ENCODE results near the gene SLC7A11. TPM values are rescaled to one million over a fixed set of nuclear protein-coding genes. Genes with fewer than 3 reads are reported as not detected.

SLC7A11 gene
- under 1 TPM; under 0.01 to 0.30 (median 0.21) TPM for total RNA-seq

DNA sequence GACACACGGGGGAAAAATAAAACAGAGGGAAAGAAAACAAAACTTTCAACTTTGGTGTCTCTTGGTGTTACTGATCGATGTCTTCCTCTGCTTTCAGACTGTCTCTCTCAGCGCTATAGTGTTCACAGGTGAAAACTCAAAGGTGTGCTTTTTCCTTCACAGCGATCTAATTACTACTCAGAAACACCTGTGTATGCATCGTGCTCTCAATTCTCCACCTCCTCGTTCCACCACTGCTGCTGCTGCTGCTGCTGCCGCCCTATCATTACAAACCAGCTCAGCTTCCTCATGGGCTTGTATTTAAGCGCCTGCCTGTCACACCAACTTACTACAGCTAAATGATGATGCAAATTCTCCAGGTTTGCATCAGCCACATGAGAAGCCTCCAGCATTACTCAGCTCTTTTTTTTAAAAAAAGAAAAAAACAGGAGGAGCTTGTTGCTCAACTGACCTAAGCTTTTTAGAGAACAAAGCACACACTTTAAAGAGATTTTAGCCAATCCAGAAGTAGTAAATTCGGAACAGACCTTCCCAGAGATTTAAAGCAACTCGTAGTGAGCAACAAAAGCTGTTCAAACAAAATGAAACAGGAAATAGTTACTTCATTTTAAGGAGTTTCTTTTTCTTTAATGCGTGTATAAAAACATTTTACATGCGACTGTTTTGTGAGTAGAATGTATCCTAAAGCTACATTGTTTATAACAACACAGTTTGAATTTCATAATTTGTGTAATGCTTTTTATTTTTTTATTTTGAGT lies at the start of gene SLC7A11:
TSS of gene SLC7A11 (minus strand) at position 274 of the 758 bp plus-strand sequence. CDS start 280 bp downstream, outside the sequence.
- no peak for TF ChIP-seq POLR2A (IDR thresholded peaks at IDR 0.05)
- peak in 1 of 2 donors; percentile 50 for TF ChIP-seq EP300 (IDR thresholded peaks at IDR 0.05)
- TF ChIP-seq, protein P1, sequence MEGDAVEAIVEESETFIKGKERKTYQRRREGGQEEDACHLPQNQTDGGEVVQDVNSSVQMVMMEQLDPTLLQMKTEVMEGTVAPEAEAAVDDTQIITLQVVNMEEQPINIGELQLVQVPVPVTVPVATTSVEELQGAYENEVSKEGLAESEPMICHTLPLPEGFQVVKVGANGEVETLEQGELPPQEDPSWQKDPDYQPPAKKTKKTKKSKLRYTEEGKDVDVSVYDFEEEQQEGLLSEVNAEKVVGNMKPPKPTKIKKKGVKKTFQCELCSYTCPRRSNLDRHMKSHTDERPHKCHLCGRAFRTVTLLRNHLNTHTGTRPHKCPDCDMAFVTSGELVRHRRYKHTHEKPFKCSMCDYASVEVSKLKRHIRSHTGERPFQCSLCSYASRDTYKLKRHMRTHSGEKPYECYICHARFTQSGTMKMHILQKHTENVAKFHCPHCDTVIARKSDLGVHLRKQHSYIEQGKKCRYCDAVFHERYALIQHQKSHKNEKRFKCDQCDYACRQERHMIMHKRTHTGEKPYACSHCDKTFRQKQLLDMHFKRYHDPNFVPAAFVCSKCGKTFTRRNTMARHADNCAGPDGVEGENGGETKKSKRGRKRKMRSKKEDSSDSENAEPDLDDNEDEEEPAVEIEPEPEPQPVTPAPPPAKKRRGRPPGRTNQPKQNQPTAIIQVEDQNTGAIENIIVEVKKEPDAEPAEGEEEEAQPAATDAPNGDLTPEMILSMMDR (IDR thresholded peaks at IDR 0.05), result no peak
- 16% methylated on average over 12 of the region's 12 CpGs for WGBS, 2 donors
- Histone ChIP-seq H3K27ac (no peak within 1 kb of the TSS), H3K4me1 (peaks cover 0 to 13% (median 3%) of the 10 kb centered on the region in 4 donors), H3K9me3 (no peaks in the 10 kb centered on the region), H3K27me3 (no peaks in the 10 kb centered on the region), H3K4me3 (peak within 1 kb of the TSS in 3 of 4 donors; percentile 2 to 42 (median 10)), H3K36me3 (no peaks in the 10 kb centered on the region)
- peak in 1 of 2 donors; percentile 35 for DNase-seq (ENCODE audit: low spot score in 2 of 2)

DNA sequence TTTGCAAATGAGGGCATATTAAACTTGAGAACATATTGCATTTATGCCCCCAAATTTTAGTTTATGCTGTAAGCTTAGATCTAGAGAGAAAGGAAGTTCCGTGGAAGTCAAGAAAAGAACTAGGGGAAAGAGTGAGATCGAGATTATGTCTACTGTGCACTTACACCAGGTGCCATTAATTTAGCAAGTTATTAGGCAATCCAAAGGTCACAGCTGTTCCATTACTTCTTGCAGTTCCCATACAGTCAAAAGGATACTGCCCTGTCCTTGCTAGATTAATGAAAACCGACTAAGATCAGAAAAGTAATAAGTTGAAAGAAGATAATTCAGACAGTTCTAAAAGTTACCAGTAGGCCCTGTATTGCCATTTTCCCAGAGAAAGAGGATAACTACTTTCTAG lies 49.3 kb upstream of the SLC7A11 start:
- H3K27me3 ChIP-seq, result no peaks in the 10 kb centered on the region
- H3K27ac ChIP-seq, result no peak overlapping the region
- no peaks in the 10 kb centered on the region for H3K4me1 ChIP-seq
- no peaks in the 10 kb centered on the region for H3K36me3 ChIP-seq
- H3K4me3 ChIP-seq, result no peak overlapping the region
- no peaks in the 10 kb centered on the region for H3K9me3 ChIP-seq
- TF ChIP-seq POLR2A (IDR thresholded peaks at IDR 0.05), result no peak
- 77 to 79% methylated on average over 3 of the region's 3 CpGs for WGBS, 2 donors
- DNase-seq (ENCODE audit: low spot score in 2 of 2), result no peak

DNA sequence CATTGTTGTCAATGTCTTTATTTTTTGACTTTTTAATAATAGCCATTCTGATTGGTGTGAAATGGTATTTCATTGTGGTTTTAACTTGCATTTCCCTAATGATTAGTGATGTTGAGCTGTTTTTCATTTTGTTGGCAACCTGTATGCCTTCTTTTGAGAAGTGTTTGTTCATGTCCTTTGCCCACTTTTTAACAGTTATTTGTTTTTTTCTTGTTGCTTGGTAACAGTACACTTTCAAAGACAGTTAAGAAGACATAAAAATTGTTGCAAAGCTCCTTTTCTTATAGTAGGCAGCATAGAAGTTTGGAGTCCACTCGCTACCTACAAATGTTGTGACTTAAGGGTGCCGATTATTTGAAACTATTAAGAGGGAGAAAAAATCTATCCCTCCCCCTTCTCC lies 48.7 kb upstream of the SLC7A11 start:
- WGBS, 2 donors, result 96 to 99% methylated on average over 2 of the region's 2 CpGs
- H3K27ac ChIP-seq, result no peak overlapping the region
- TF ChIP-seq POLR2A (IDR thresholded peaks at IDR 0.05), result no peak
- TF ChIP-seq, protein P1 (IDR thresholded peaks at IDR 0.05), result no peak
- no peak for TF ChIP-seq EP300 (IDR thresholded peaks at IDR 0.05)

DNA sequence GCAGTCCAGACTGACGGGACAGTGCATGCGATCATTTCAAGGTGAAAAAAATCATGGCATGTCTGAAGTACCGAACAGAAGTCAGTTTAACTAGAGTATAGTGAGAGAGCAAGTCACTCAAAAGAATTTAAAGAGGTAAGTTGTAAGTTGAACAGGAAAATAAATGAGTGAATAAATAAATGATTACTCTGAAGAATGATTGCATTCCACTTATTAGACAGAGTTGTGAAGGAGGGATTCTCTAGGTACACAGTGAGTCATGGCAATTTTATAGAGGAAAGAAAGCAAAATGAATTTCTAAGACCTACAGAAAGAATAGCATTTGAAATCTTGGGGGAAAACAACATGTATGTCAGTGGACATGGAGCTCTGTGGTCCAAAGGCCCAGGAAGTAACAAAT lies 37.1 kb upstream of the SLC7A11 start:
- WGBS, 2 donors, result 91 to 92% methylated on average over 3 of the region's 3 CpGs
- H3K4me1 ChIP-seq, result no peaks in the 10 kb centered on the region
- H3K4me3 ChIP-seq, result no peak overlapping the region
- no peaks in the 10 kb centered on the region for H3K36me3 ChIP-seq
- H3K9me3 ChIP-seq, result no peaks in the 10 kb centered on the region
- no peaks in the 10 kb centered on the region for H3K27me3 ChIP-seq
- no peak overlapping the region for H3K27ac ChIP-seq
- TF ChIP-seq, protein P1 (IDR thresholded peaks at IDR 0.05), result no peak
- TF ChIP-seq POLR2A (IDR thresholded peaks at IDR 0.05) (no peak), EP300 (IDR thresholded peaks at IDR 0.05) (no peak)
- no peak for DNase-seq (ENCODE audit: low spot score in 2 of 2)

More for the DNA sequence above, 48.7 kb upstream of the SLC7A11 start:
- Histone ChIP-seq H3K27me3 (no peaks in the 10 kb centered on the region), H3K4me3 (no peak overlapping the region), H3K36me3 (no peaks in the 10 kb centered on the region), H3K4me1 (no peaks in the 10 kb centered on the region), H3K9me3 (no peaks in the 10 kb centered on the region)
- no peak for DNase-seq (ENCODE audit: low spot score in 2 of 2)

DNA sequence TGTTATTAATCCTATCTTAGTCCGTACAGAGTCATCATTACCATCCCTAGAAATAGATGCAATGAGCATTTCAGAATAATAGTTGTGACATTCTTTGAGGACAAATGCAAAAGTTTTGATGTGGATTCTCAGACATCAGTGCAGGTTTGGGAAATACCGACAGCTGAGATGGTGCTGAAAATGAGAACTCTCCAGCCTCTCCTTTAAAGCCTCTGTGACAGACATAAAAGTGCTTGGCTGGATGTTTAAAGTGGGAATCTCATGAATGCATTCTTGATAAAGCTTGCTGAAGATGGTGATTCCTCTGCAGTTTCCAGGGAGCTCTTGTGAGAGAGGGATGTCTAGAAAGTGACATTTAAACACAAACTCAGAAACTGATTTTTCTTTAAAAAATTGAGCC lies 35.0 kb upstream of the SLC7A11 start:
- 91 to 94% methylated on average over 2 of the region's 2 CpGs for WGBS, 2 donors
- no peaks in the 10 kb centered on the region for H3K9me3 ChIP-seq
- no peak overlapping the region for H3K4me3 ChIP-seq
- DNase-seq (ENCODE audit: low spot score in 2 of 2), result no peak
- no peaks in the 10 kb centered on the region for H3K27me3 ChIP-seq
- no peaks in the 10 kb centered on the region for H3K4me1 ChIP-seq
- TF ChIP-seq EP300 (IDR thresholded peaks at IDR 0.05) (no peak), POLR2A (IDR thresholded peaks at IDR 0.05) (no peak)
- TF ChIP-seq, protein P1 (IDR thresholded peaks at IDR 0.05), result no peak
- no peaks in the 10 kb centered on the region for H3K36me3 ChIP-seq
- H3K27ac ChIP-seq, result no peak overlapping the region
